Measurements from ENCODE around the gene SLC22A12. TPM values are rescaled to one million over a fixed set of nuclear protein-coding genes. Genes with fewer than 3 reads are reported as not detected.
"Not testable (repeated sequence)": the region's sequence is repeated elsewhere in the genome, so short reads cannot be mapped to it uniquely, and the experiment has no call there.

SLC22A12 gene
- total RNA-seq, 2 donors from 2014 or later: not detected

DNA sequence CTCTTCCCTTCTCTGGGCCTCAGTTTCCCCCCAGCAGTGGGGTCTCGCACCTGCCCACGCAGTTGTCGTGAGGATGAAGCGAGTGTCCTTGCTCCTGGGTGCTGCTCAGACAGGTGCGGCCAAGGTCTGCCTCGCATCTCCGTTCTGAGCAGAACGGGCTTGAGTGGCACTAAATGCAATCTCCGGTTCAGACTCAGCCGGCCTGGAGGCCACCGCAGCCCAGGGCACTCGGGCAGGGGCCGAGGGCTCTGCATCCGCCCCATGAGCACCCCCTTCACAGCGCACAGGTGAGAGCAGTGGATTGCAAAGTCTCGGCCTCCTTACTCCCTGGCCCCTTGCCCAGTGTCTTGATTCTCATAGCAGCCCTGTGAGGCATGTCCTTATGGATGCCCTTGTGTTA is 30.1 kb upstream of the SLC22A12 start:
- H3K9me3 Mint-ChIP-seq: no peaks in the 10 kb centered on the region
- WGBS, 2 experiments (ENCODE audit: insufficient coverage in 1 of 2, insufficient read length in 1 of 2): 96 to 97% methylated on average over 14 to 16 of the region's 16 CpGs
- H3K4me3 ChIP-seq (ENCODE audit: low read length): no peak overlapping the region
- no peak for DNase-seq
- TF ChIP-seq, protein P1, sequence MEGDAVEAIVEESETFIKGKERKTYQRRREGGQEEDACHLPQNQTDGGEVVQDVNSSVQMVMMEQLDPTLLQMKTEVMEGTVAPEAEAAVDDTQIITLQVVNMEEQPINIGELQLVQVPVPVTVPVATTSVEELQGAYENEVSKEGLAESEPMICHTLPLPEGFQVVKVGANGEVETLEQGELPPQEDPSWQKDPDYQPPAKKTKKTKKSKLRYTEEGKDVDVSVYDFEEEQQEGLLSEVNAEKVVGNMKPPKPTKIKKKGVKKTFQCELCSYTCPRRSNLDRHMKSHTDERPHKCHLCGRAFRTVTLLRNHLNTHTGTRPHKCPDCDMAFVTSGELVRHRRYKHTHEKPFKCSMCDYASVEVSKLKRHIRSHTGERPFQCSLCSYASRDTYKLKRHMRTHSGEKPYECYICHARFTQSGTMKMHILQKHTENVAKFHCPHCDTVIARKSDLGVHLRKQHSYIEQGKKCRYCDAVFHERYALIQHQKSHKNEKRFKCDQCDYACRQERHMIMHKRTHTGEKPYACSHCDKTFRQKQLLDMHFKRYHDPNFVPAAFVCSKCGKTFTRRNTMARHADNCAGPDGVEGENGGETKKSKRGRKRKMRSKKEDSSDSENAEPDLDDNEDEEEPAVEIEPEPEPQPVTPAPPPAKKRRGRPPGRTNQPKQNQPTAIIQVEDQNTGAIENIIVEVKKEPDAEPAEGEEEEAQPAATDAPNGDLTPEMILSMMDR (conservative IDR thresholded peaks at IDR 0.05): no peak
- no peak overlapping the region for H3K27ac Mint-ChIP-seq
- H3K36me3 ChIP-seq (ENCODE audit: control insufficient read depth, insufficient read depth, low read length): no peaks in the 10 kb centered on the region
- no peaks in the 10 kb centered on the region for H3K9me3 ChIP-seq (ENCODE audit: control insufficient read depth, low read length)
- H3K4me3 Mint-ChIP-seq: no peak overlapping the region
- H3K4me1 ChIP-seq (ENCODE audit: control insufficient read depth, insufficient read depth, low read length): no peaks in the 10 kb centered on the region
- no peaks in the 10 kb centered on the region for H3K36me3 Mint-ChIP-seq (ENCODE audit: low read depth)
- H3K9ac ChIP-seq (ENCODE audit: extremely low read depth, low read length, poor library complexity, severe bottlenecking): no peak overlapping the region
- H3K27ac ChIP-seq (ENCODE audit: low read depth, low read length): no peak overlapping the region
- H3K27me3 ChIP-seq (ENCODE audit: control insufficient read depth, insufficient read depth, low read length, poor library complexity, severe bottlenecking): no peaks in the 10 kb centered on the region
- H3K4me1 Mint-ChIP-seq: peaks cover 6% of the 10 kb centered on the region
- H3K27me3 Mint-ChIP-seq (ENCODE audit: insufficient read depth): peaks cover 3% of the 10 kb centered on the region

DNA sequence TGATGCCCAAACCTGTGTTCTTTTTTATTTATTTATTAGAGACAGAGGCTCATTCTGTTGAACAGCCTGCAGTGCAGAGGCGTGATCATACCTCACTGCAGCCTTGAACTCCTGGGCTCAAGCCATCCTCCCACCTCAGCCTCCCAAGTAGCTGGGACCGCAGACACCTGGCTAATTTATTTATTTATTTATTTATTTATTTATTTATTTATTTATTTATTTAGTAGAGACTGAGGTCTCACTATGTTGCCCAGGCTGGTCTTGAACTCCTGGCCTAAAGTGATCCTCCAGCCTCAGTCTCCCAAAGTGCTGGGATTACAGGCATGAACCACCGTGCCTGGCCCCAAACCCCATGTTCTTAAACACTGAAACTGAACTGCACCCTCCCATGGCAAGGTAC is 29.6 kb upstream of the SLC22A12 start:
- not testable (repeated sequence) for DNase-seq; H3K27me3 Mint-ChIP-seq (ENCODE audit: insufficient read depth); H3K9me3 ChIP-seq (ENCODE audit: control insufficient read depth, low read length); H3K36me3 ChIP-seq (ENCODE audit: control insufficient read depth, insufficient read depth, low read length); H3K27ac Mint-ChIP-seq; H3K27ac ChIP-seq (ENCODE audit: low read depth, low read length); H3K9me3 Mint-ChIP-seq; H3K4me3 Mint-ChIP-seq; H3K27me3 ChIP-seq (ENCODE audit: control insufficient read depth, insufficient read depth, low read length, poor library complexity, severe bottlenecking); H3K4me3 ChIP-seq (ENCODE audit: low read length); H3K4me1 Mint-ChIP-seq; H3K36me3 Mint-ChIP-seq (ENCODE audit: low read depth); H3K4me1 ChIP-seq (ENCODE audit: control insufficient read depth, insufficient read depth, low read length); H3K9ac ChIP-seq (ENCODE audit: extremely low read depth, low read length, poor library complexity, severe bottlenecking)
- WGBS, 2 experiments (ENCODE audit: insufficient coverage in 1 of 2, insufficient read length in 1 of 2): 71 to 87% methylated on average over 1 to 2 of the region's 3 CpGs

DNA sequence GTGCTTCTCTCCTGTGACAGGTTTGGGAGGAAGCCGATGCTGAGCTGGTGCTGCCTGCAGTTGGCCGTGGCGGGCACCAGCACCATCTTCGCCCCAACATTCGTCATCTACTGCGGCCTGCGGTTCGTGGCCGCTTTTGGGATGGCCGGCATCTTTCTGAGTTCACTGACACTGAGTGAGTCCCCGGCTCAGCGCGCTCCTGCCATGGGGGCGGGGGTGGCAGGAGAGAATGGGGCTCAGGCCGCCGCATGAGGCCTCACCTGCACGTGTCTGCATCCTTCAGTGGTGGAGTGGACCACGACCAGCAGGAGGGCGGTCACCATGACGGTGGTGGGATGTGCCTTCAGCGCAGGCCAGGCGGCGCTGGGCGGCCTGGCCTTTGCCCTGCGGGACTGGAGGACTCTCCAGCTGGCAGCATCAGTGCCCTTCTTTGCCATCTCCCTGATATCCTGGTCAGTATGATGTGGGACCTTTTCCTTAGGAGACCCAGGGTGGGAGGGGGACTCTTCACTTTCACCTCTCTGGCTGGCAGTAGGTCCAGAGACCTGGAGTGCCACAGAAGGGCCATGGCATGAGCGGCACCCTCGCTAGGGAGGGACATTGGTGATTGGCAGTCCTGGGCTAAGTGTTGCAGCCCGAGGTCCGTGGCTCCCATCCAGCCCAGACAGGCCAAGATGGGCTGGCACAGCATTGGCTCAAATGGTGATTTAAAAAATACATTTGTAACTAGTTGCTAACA is 28.9 kb upstream of the SLC22A12 start:
- Mint-ChIP-seq H3K4me3 (no peak overlapping the region), H3K9me3 (no peaks in the 10 kb centered on the region), H3K36me3 (ENCODE audit: low read depth) (no peaks in the 10 kb centered on the region), H3K4me1 (peaks cover 10% of the 10 kb centered on the region), H3K27me3 (ENCODE audit: insufficient read depth) (peaks cover 3% of the 10 kb centered on the region), H3K27ac (no peak overlapping the region)
- Histone ChIP-seq H3K9ac (ENCODE audit: extremely low read depth, low read length, poor library complexity, severe bottlenecking) (no peak overlapping the region), H3K27me3 (ENCODE audit: control insufficient read depth, insufficient read depth, low read length, poor library complexity, severe bottlenecking) (no peaks in the 10 kb centered on the region), H3K27ac (ENCODE audit: low read depth, low read length) (no peak overlapping the region), H3K9me3 (ENCODE audit: control insufficient read depth, low read length) (no peaks in the 10 kb centered on the region), H3K4me3 (ENCODE audit: low read length) (no peak overlapping the region), H3K4me1 (ENCODE audit: control insufficient read depth, insufficient read depth, low read length) (no peaks in the 10 kb centered on the region), H3K36me3 (ENCODE audit: control insufficient read depth, insufficient read depth, low read length) (no peaks in the 10 kb centered on the region)
- no peak for DNase-seq
- 91 to 92% methylated on average over 19 to 29 of the region's 29 CpGs for WGBS, 2 experiments (ENCODE audit: insufficient coverage in 1 of 2, insufficient read length in 1 of 2)
- TF ChIP-seq, protein P1 (conservative IDR thresholded peaks at IDR 0.05): no peak

Measured in endodermal cell (in vitro differentiated cells).